Gastrocnemius medialis (tissue), 4 donors: ENCODE measurements around the gene MRAP2.

Experiments used
- POLR2A ChIP-seq, 2 donors: fragments of 450-650 bp; IDR thresholded peaks; one replicate each; pipeline ENCODE4 v1.6.1; 2017; ENCODE audit warnings: antibody characterized with exemption in 2 of 2, mild to moderate bottlenecking in 2 of 2, moderate library complexity in 2 of 2
- TF ChIP-seq, protein P1 (sequence below), 5 experiments: fragments of 450-650 bp in 3 of 5; fragments of 200-600 bp in 2 of 5; sonication (generic) in 2 of 5; IDR thresholded peaks in 4 of 5; conservative IDR thresholded peaks in 1 of 5; 1 replicate in 4 of 5; 2 replicates in 1 of 5; pipeline ENCODE4 v1.5.1; 2016 to 2019; ENCODE audit warnings: antibody characterized with exemption in 5 of 5, mild to moderate bottlenecking in 3 of 5, moderate library complexity in 3 of 5

DNA sequence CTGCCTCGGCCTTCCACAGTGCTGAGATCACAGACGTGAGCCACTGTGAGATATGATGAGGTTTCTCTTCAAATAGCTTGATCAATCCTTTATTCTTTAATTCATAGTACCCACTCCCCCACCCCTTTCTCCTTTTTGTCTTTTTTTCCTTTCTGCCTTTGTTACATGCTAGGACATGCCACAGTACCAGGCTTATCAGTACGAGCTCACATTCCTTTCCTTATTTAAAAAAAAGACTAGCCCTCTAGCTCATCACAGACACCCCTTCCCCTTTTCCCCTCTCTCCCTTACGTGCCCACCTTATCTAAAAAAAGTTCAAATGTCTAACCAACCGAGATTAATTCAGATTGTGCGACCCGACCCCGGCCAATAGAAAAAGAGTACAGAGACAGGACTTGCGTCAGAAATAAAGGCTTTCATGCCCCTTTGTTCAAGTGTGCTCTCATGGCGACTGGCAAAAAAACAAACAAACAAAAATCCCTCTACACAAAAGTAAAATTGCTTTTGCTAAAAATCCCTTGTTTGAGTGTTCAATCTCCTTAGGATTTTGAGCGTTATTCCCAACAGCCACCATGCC, 49.2 kb downstream of the MRAP2 start:
- TF ChIP-seq POLR2A (IDR thresholded peaks at IDR 0.05), result no peak
- TF ChIP-seq, protein P1, sequence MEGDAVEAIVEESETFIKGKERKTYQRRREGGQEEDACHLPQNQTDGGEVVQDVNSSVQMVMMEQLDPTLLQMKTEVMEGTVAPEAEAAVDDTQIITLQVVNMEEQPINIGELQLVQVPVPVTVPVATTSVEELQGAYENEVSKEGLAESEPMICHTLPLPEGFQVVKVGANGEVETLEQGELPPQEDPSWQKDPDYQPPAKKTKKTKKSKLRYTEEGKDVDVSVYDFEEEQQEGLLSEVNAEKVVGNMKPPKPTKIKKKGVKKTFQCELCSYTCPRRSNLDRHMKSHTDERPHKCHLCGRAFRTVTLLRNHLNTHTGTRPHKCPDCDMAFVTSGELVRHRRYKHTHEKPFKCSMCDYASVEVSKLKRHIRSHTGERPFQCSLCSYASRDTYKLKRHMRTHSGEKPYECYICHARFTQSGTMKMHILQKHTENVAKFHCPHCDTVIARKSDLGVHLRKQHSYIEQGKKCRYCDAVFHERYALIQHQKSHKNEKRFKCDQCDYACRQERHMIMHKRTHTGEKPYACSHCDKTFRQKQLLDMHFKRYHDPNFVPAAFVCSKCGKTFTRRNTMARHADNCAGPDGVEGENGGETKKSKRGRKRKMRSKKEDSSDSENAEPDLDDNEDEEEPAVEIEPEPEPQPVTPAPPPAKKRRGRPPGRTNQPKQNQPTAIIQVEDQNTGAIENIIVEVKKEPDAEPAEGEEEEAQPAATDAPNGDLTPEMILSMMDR (IDR thresholded peaks at IDR 0.05 in 4 of 5, conservative IDR thresholded peaks at IDR 0.05 in 1 of 5), result no peak
